Tibial nerve (tissue), 4 donors: ENCODE results near the gene TRIP10. TPM values are rescaled to one million over a fixed set of nuclear protein-coding genes. Genes with fewer than 3 reads are reported as not detected.
A peak's percentile ranks its signal among the peaks of the same experiment; 100 is the strongest.

Experiments
- DNase-seq, 2 donors: peaks; one replicate each; pipeline ENCODE4 v3.0.0-alpha.2; 2019; ENCODE audit warnings: low spot score in 2 of 2
- H3K27ac ChIP-seq, 4 donors: fragments of 200-600 bp; sonication (generic) in 3 of 4; one replicate each; pipeline ENCODE4 v1.5.1; 2017 to 2019; ENCODE audit warnings: mild to moderate bottlenecking in 1 of 4
- H3K27me3 ChIP-seq, 2 donors: fragments of 200-600 bp; sonication (generic) in 1 of 2; one replicate each; pipeline versions ENCODE4 v1.5.1 to v1.6.0; 2017 to 2019
- H3K36me3 ChIP-seq, 3 donors: fragments of 200-600 bp; sonication (generic); one replicate each; pipeline ENCODE4 v1.5.1; 2018 to 2019
- H3K4me1 ChIP-seq, 4 donors: fragments of 200-600 bp; sonication (generic) in 3 of 4; one replicate each; pipeline ENCODE4 v1.5.1; 2017 to 2019
- H3K4me3 ChIP-seq, 4 donors: fragments of 200-600 bp; sonication (generic) in 3 of 4; one replicate each; pipeline ENCODE4 v1.5.1; 2017 to 2019; ENCODE audit warnings: mild to moderate bottlenecking in 1 of 4, moderate library complexity in 1 of 4
- H3K9me3 ChIP-seq, 4 donors: fragments of 200-600 bp; sonication (generic) in 3 of 4; one replicate each; pipeline ENCODE4 v1.5.1; 2017 to 2019
- EP300 ChIP-seq, 2 donors: sonication (generic); formaldehyde crosslinking; IDR thresholded peaks; one replicate each; pipeline ENCODE4 v1.6.1; 2017; ENCODE audit warnings: antibody characterized with exemption in 2 of 2, mild to moderate bottlenecking in 1 of 2
- POLR2A ChIP-seq, 2 donors: fragments of 450-650 bp; IDR thresholded peaks; one replicate each; pipeline ENCODE4 v1.6.1; 2017; ENCODE audit warnings: antibody characterized with exemption in 2 of 2, mild to moderate bottlenecking in 2 of 2, moderate library complexity in 2 of 2
- WGBS, 2 donors: methylation state at CpG; one replicate each; pipeline ENCODE4 v1.1.5; 2018; 5-methylcytosine and 5-hydroxymethylcytosine counted together
- total RNA-seq, 4 donors: library from RNA; depleted of rRNA; stranded (reverse); fragments of >200 nt; gene quantifications; one replicate each; pipeline ENCODE4 v1.1.0, GENCODE V29; 2016
- TF ChIP-seq, protein P1 (sequence below), 5 experiments: fragments of 200-600 bp in 3 of 5; fragments of 450-650 bp in 2 of 5; sonication (generic) in 3 of 5; IDR thresholded peaks; one replicate each; pipeline ENCODE4 v1.5.1; 2016 to 2019; ENCODE audit warnings: antibody characterized with exemption in 5 of 5, mild to moderate bottlenecking in 3 of 5, moderate library complexity in 2 of 5

TRIP10 gene
- total RNA-seq, 4 donors from 2014 or later = 96.1 to 148 (median 110) TPM

DNA sequence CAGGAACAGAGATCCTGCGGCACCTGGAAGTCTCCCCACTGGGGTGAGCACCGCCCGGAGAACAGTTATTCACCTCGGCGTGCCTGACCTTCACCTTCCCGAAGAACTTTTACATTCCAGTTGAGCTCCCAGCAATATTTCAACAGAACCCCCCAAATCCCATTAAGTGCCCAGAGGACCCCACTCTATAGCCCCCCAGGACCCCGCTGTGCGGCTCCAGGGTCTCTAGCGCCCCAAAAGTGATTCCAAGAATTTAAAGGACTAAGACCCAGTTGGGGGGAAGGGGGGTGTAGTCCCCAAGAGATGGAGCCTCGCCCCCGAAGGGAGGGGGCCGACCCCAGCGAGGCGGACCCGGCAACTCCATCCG is 2.6 kb upstream of the TRIP10 start:
- H3K4me3 ChIP-seq = peak overlapping the region; percentile 66 to 95 (median 80)
- peak overlapping the region; percentile 92 to 98 (median 98) for H3K27ac ChIP-seq
- WGBS, 2 donors = 0 to 1% methylated on average over 9 to 16 of the region's 16 CpGs
- H3K4me1 ChIP-seq = peaks cover 0 to 45% (median 31%) of the 10 kb centered on the region in 4 donors
- no peak for DNase-seq
- H3K36me3 ChIP-seq = peaks cover 0 to 35% (median 0%) of the 10 kb centered on the region in 3 donors
- TF ChIP-seq EP300 (IDR thresholded peaks at IDR 0.05) (no peak), POLR2A (IDR thresholded peaks at IDR 0.05) (no peak)
- TF ChIP-seq, protein P1, sequence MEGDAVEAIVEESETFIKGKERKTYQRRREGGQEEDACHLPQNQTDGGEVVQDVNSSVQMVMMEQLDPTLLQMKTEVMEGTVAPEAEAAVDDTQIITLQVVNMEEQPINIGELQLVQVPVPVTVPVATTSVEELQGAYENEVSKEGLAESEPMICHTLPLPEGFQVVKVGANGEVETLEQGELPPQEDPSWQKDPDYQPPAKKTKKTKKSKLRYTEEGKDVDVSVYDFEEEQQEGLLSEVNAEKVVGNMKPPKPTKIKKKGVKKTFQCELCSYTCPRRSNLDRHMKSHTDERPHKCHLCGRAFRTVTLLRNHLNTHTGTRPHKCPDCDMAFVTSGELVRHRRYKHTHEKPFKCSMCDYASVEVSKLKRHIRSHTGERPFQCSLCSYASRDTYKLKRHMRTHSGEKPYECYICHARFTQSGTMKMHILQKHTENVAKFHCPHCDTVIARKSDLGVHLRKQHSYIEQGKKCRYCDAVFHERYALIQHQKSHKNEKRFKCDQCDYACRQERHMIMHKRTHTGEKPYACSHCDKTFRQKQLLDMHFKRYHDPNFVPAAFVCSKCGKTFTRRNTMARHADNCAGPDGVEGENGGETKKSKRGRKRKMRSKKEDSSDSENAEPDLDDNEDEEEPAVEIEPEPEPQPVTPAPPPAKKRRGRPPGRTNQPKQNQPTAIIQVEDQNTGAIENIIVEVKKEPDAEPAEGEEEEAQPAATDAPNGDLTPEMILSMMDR (IDR thresholded peaks at IDR 0.05) = no peak
- no peaks in the 10 kb centered on the region for H3K27me3 ChIP-seq
- no peaks in the 10 kb centered on the region for H3K9me3 ChIP-seq

DNA sequence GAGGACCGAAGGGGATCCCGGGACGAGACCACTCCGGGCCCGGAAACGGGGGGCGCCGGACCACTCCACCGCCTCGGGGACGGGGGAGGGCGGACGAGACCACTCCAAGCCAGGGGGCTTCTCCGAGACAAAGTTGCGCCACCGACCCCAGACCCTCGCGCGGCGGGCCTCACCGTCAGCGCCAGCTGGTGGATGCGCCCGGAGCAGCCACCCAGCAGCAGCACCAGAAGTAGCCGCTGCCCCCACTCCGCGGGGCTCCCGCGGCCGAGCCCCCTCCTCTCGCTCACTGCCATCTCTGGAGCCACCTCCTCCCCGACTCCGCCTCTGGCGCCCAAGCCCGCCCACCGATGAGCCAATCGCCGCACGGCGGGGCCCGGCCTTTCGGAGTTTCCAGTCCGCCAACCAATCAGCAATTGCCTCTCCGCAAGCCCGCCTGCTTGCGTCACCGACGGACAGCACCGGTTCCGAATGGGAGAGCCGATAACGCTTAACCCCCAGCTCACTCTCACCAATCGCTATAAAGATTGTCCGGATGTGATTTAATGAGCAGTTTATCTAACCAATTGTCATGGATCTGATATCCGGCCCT is 2.1 kb upstream of the TRIP10 start, which contains the start of gene GPR108:
Gene GPR108 (minus strand): TSS at position 297 of the 589 bp plus-strand sequence. CDS start 4 bp downstream, at position 293.
- peak within 1 kb of the TSS; percentile 92 to 98 (median 98) for H3K27ac ChIP-seq

DNA sequence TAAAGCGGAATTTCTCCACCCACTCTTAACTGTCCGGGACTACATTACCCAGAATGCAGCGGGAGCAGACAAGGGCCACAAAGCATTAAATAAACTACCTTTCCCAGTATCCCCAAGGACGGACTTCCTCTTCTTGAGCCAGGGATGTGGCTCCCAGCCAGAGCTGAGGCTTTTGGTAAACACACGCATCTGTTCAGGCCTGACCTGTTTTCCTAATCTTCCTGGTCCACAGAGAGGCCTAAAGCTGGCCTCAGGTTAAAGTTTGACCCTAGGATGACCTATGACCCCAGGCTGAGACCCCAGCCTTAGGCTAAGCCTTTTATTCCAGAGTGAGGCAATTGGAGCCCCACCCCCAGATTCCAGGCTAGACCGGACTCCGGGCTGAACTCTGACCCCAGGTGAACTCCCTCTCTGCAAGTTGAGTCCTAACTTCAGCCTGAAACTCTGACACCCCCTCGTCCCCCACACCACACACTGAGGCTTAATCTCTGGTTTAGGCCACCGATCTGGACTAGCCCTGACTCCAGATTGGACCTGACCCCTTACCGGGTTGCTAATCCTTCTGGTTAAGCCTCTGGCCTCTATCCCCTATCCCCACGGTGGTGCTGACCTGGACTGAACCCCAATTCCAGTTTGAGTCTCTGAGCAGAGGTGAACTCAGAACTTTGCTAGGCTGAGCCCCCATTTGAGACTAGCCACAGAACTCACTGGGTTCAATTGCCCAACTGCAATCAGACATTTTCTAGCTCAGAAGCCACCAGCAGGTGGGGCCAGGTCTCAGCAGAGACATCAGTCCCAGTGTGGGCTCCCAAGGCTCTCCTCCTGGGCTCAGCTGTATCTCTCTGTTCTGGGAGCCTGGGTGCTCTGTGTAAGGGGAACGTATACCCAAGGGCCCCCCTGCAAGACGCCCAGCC is 1.4 kb upstream of the TRIP10 start:
- H3K9me3 ChIP-seq = no peaks in the 10 kb centered on the region
- TF ChIP-seq POLR2A (IDR thresholded peaks at IDR 0.05) (no peak), EP300 (IDR thresholded peaks at IDR 0.05) (peak; percentile 80 to 93)
- TF ChIP-seq, protein P1 (IDR thresholded peaks at IDR 0.05) = peak; percentile 59 to 81 (median 65)
- 9 to 13% methylated on average over 13 of the region's 13 CpGs for WGBS, 2 donors
- peak overlapping the region; percentile 76 to 98 (median 94) for H3K27ac ChIP-seq
- DNase-seq = peak; percentile 96 to 100
- peak overlapping the region in 2 of 4 donors; percentile 40 to 88 for H3K4me3 ChIP-seq
- peaks cover 0 to 28% (median 0%) of the 10 kb centered on the region in 3 donors for H3K36me3 ChIP-seq
- H3K4me1 ChIP-seq = peaks cover 0 to 57% (median 31%) of the 10 kb centered on the region in 4 donors
- no peaks in the 10 kb centered on the region for H3K27me3 ChIP-seq

More for the DNA sequence above, 2.1 kb upstream of the TRIP10 start, which contains the start of gene GPR108:
- WGBS, 2 donors = 0 to 1% methylated on average over 32 to 52 of the region's 55 CpGs
- Histone ChIP-seq H3K27me3 (no peaks in the 10 kb centered on the region), H3K36me3 (peaks cover 0 to 30% (median 0%) of the 10 kb centered on the region in 3 donors), H3K4me1 (peaks cover 0 to 50% (median 31%) of the 10 kb centered on the region in 4 donors), H3K4me3 (peak within 1 kb of the TSS; percentile 66 to 95 (median 80)), H3K9me3 (no peaks in the 10 kb centered on the region)
- peak; percentile 75 to 99 for DNase-seq
- TF ChIP-seq EP300 (IDR thresholded peaks at IDR 0.05) (peak in 1 of 2 donors; percentile 73), POLR2A (IDR thresholded peaks at IDR 0.05) (peak in 1 of 2 donors; percentile 49)
- TF ChIP-seq, protein P1 (IDR thresholded peaks at IDR 0.05) = peak in 2 of 5 experiments; percentile 41 to 47

DNA sequence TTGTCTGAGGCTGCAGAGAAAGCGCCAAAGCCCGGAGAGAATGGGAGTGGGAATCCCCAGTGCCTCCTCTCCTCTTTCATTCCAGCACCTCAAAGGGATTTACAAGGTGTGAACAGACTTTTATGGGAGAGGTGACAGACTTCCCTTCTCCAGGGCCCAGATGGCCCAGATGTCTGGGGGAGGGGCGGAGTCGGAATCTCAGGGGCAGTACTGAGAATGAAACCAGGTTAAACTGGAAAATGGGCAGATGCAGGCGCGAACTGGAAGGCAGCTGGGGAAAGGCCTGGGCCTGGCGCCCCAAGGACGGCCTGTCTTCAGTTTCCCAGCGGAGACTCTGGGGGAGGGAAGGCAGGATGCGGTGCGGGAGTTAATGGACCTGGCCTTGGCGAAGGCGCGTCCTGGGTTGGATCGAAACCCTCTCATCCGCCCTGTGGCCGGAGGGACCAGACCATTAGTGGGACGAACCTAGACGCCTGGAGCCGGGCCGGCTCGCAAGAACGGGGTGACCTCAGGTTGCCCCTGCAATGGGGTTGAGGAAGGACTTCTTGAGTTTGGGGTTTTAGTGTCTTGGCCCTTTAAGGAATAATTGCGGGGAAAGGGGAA is 592 bp upstream of the TRIP10 start:
- Histone ChIP-seq H3K4me1 (peaks cover 0 to 65% (median 32%) of the 10 kb centered on the region in 4 donors), H3K9me3 (no peaks in the 10 kb centered on the region), H3K36me3 (peaks cover 0 to 28% (median 0%) of the 10 kb centered on the region in 3 donors), H3K27me3 (no peaks in the 10 kb centered on the region), H3K4me3 (peak overlapping the region; percentile 34 to 88 (median 63)), H3K27ac (peak overlapping the region; percentile 76 to 98 (median 94))
- TF ChIP-seq, protein P1 (IDR thresholded peaks at IDR 0.05) = no peak
- TF ChIP-seq EP300 (IDR thresholded peaks at IDR 0.05) (no peak), POLR2A (IDR thresholded peaks at IDR 0.05) (no peak)
- 10 to 16% methylated on average over 24 of the region's 24 CpGs for WGBS, 2 donors
- no peak for DNase-seq
